ENCODE data around the gene NTNG1.

Gene NTNG1

GRCh38 chr1:107454791-107455190, 314.0 kb downstream of the NTNG1 start:
- no peak for DNase-seq (ENCODE audit: low read depth in 2 of 2)

- no peak for DNase-seq (ENCODE audit: low read depth in 2 of 2)
Observed at GRCh38 chr1:107457989-107458388, 317.1 kb downstream of the NTNG1 start.

GRCh38 chr1:107459204-107459904, 318.5 kb downstream of the NTNG1 start:
- no peak for DNase-seq (ENCODE audit: low read depth in 2 of 2)

GRCh38 chr1:107460035-107460434, 319.2 kb downstream of the NTNG1 start:
- DNase-seq (ENCODE audit: low read depth in 2 of 2) = no peak

- DNase-seq (ENCODE audit: low read depth in 2 of 2) = no peak
Observed at GRCh38 chr1:107464827-107465226, 324.0 kb downstream of the NTNG1 start.

GRCh38 chr1:107467286-107467685, 326.4 kb downstream of the NTNG1 start:
- DNase-seq (ENCODE audit: low read depth in 2 of 2) = no peak

- DNase-seq (ENCODE audit: low read depth in 2 of 2) = no peak
Observed at GRCh38 chr1:107467811-107468210, 327.0 kb downstream of the NTNG1 start.

- no peak for DNase-seq (ENCODE audit: low read depth in 2 of 2)
Observed at GRCh38 chr1:107473065-107473464, 332.2 kb downstream of the NTNG1 start.

- DNase-seq (ENCODE audit: low read depth in 2 of 2) = no peak
Observed at GRCh38 chr1:107474877-107475612, 334.2 kb downstream of the NTNG1 start.

- DNase-seq (ENCODE audit: low read depth in 2 of 2) = no peak
Observed at GRCh38 chr1:107477233-107477632, 336.4 kb downstream of the NTNG1 start.

GRCh38 chr1:107479865-107480350, 339.1 kb downstream of the NTNG1 start:
- DNase-seq (ENCODE audit: low read depth in 2 of 2) = no peak

- no peak for DNase-seq (ENCODE audit: low read depth in 2 of 2)
Observed at GRCh38 chr1:107480548-107481415, 339.9 kb downstream of the NTNG1 start.

- no peak for DNase-seq (ENCODE audit: low read depth in 2 of 2)
Observed at GRCh38 chr1:107481756-107482384, 341.0 kb downstream of the NTNG1 start.

GRCh38 chr1:107483949-107484348, 343.1 kb downstream of the NTNG1 start:
- no peak for DNase-seq (ENCODE audit: low read depth in 2 of 2)

GRCh38 chr1:107486349-107486748, 345.5 kb downstream of the NTNG1 start:
- DNase-seq (ENCODE audit: low read depth in 2 of 2) = no peak

- DNase-seq (ENCODE audit: low read depth in 2 of 2) = no peak
Observed at GRCh38 chr1:107487506-107487905, 346.7 kb downstream of the NTNG1 start.

- DNase-seq (ENCODE audit: low read depth in 2 of 2) = no peak
Observed at GRCh38 chr1:107491582-107491981, 350.7 kb downstream of the NTNG1 start.

- no peak for DNase-seq (ENCODE audit: low read depth in 2 of 2)
Observed at GRCh38 chr1:107493111-107493716, 352.4 kb downstream of the NTNG1 start.

- DNase-seq (ENCODE audit: low read depth in 2 of 2) = no peak
Observed at GRCh38 chr1:107494061-107494460, 353.2 kb downstream of the NTNG1 start.

- no peak for DNase-seq (ENCODE audit: low read depth in 2 of 2)
Observed at GRCh38 chr1:107496002-107496401, 355.2 kb downstream of the NTNG1 start.

GRCh38 chr1:107499139-107499744, 358.4 kb downstream of the NTNG1 start:
- no peak for DNase-seq (ENCODE audit: low read depth in 2 of 2)
